HepG2 (cell line): ENCODE measurements around the gene GDPD4. TPM values are rescaled to one million over a fixed set of nuclear protein-coding genes. Genes with fewer than 3 reads are reported as not detected.

ENCODE experiments used
- ATAC-seq: fragments of 200-7000 bp; cut with Tn5 transposase; 3 replicates; pipeline ENCODE4 v1.9.1; 2020; ENCODE audit warnings: mild to moderate bottlenecking, moderate library complexity
- BruUV-seq: library from RNA; stranded (reverse); fragments of 400-500 nt; replicated peaks from 2 replicates; lab custom pipeline; 2021; lab: Mats Ljungman, UMichigan
- CTCF ChIA-PET: fragments of 300-600 bp; formaldehyde crosslinking; extraction: SDS; loops from one replicate; lab custom pipeline; 2021; ENCODE audit warnings: low total read pairs, inconsistent platforms, low intra/inter-chr PET ratio; lab: Yijun Ruan, JAX
- POLR2A ChIA-PET: fragments of 350-600 bp; sonication (Branson Sonifier 250); formaldehyde crosslinking; loops from one replicate; lab custom pipeline; 2020; ENCODE audit warnings: antibody characterized with exemption, inconsistent platforms; lab: Yijun Ruan, JAX
- DNase-seq: peaks from one replicate; pipeline ENCODE4 v3.0.0-alpha.2; 2015; ENCODE audit warnings: low spot score
- FAIRE-seq: peaks from 3 replicates; lab custom pipeline; 2011; peaks lifted over from hg19 to GRCh38; lab: Jason Lieb, UNC
- H2AFZ ChIP-seq: one replicate; pipeline ENCODE4 v1.6.1; 2011; ENCODE audit warnings: low read length, inconsistent platforms
- H3K27ac ChIP-seq: fragments of 300-600 bp; 3 replicates; pipeline ENCODE4 v1.8.0; 2011; ENCODE audit warnings: mixed run types, mild to moderate bottlenecking, mixed read lengths, low read length, inconsistent platforms; ENCODE audit not compliant: insufficient read depth; ENCODE audit errors: extremely low read length
- H3K27me3 ChIP-seq, 2 experiments: fragments of 200-600 bp in 1 of 2; 2 replicates in 1 of 2; 3 replicates in 1 of 2; pipeline versions ENCODE4 v1.6.0 to v1.8.0; 2011; ENCODE audit warnings: low read length in 2 of 2, mild to moderate bottlenecking in 2 of 2, moderate library complexity in 2 of 2, inconsistent platforms in 1 of 2; ENCODE audit not compliant: insufficient read depth in 2 of 2, control insufficient read depth in 1 of 2
- H3K36me3 ChIP-seq, 2 experiments: fragments of 200-600 bp in 1 of 2; replicated peaks in 1 of 2; 2 replicates in 1 of 2; 3 replicates in 1 of 2; pipeline versions ENCODE4 v1.5.1 to v1.8.0; 2011; ENCODE audit warnings: low read length in 2 of 2, inconsistent platforms in 1 of 2; ENCODE audit not compliant: insufficient read depth in 2 of 2, control insufficient read depth in 1 of 2
- H3K4me1 ChIP-seq: 2 replicates; pipeline ENCODE4 v1.5.1; 2012; ENCODE audit warnings: low read length, inconsistent platforms; ENCODE audit not compliant: insufficient read depth
- H3K4me2 ChIP-seq: 2 replicates; pipeline ENCODE4 v1.6.0; 2011; ENCODE audit warnings: low read depth, low read length, inconsistent platforms
- H3K4me3 ChIP-seq, 3 experiments: fragments of 200-600 bp in 1 of 3; sonication (generic), shearing (Covaris generic) in 1 of 3; replicated peaks in 1 of 3; 2 replicates each; pipeline ENCODE4 v1.5.1; 2011 to 2016; ENCODE audit warnings: low read length in 3 of 3, inconsistent platforms in 2 of 3, low read depth in 2 of 3, mild to moderate bottlenecking in 2 of 3, control low read depth in 1 of 3, mixed read lengths in 1 of 3; ENCODE audit not compliant: insufficient read depth in 1 of 3
- H3K79me2 ChIP-seq: one replicate; pipeline ENCODE4 v1.6.1; 2011; ENCODE audit warnings: low read length, inconsistent platforms; ENCODE audit not compliant: insufficient read depth
- H3K9ac ChIP-seq: 2 replicates; pipeline ENCODE4 v1.6.0; 2011; ENCODE audit warnings: mild to moderate bottlenecking, low read depth, low read length, inconsistent platforms; ENCODE audit not compliant: insufficient read depth
- H3K9me3 ChIP-seq: 2 replicates; pipeline ENCODE4 v1.5.1; 2012; ENCODE audit warnings: mild to moderate bottlenecking, low read length
- H4K20me1 ChIP-seq: 2 replicates; pipeline ENCODE4 v1.6.0; 2011; ENCODE audit warnings: inconsistent platforms, mild to moderate bottlenecking, low read length, moderate library complexity; ENCODE audit not compliant: insufficient read depth
- CBX1 ChIP-seq: IDR thresholded peaks from one replicate; pipeline ENCODE4 v1.6.1; 2016; ENCODE audit warnings: antibody characterized with exemption, low read depth
- EEA1 ChIP-seq: sonication (generic); formaldehyde crosslinking; IDR thresholded peaks from 2 replicates; pipeline ENCODE4 v1.5.1; 2020; ENCODE audit warnings: mild to moderate bottlenecking, missing genetic modification reagents, borderline replicate concordance
- RXRB ChIP-seq: IDR thresholded peaks from 2 replicates; pipeline ENCODE4 v1.6.1; 2016; ENCODE audit warnings: borderline replicate concordance, missing genetic modification reagents, missing compliant biosample characterization
- SATB2 ChIP-seq: sonication (generic); formaldehyde crosslinking; IDR thresholded peaks from 2 replicates; pipeline ENCODE4 v1.5.0; 2020; ENCODE audit warnings: missing genetic modification reagents
- SNRNP70 ChIP-seq: fragments of 200-400 bp; formaldehyde crosslinking; IDR thresholded peaks from 2 replicates; pipeline ENCODE4 v1.6.1; 2017; ENCODE audit warnings: mild to moderate bottlenecking, low read depth, low read length, moderate library complexity
- ZMAT3 ChIP-seq: sonication (generic); formaldehyde crosslinking; conservative IDR thresholded peaks from 2 replicates; pipeline ENCODE4 v1.7.0; 2021; ENCODE audit warnings: missing genetic modification reagents
- ZNF180 ChIP-seq: sonication (generic); formaldehyde crosslinking; IDR thresholded peaks from 2 replicates; pipeline ENCODE4 v1.4.0; 2020; ENCODE audit warnings: low read depth, missing genetic modification reagents, borderline replicate concordance
- ZNF234 ChIP-seq: sonication (generic); formaldehyde crosslinking; conservative IDR thresholded peaks from 2 replicates; pipeline ENCODE4 v1.5.1; 2020; ENCODE audit warnings: mild to moderate bottlenecking, missing genetic modification reagents
- ZNF552 ChIP-seq: sonication (generic); formaldehyde crosslinking; IDR thresholded peaks from 2 replicates; pipeline ENCODE4 v1.9.0; 2022; ENCODE audit warnings: missing genetic modification reagents, mild to moderate bottlenecking, borderline replicate concordance
- ZNF709 ChIP-seq: sonication (generic); formaldehyde crosslinking; IDR thresholded peaks from 2 replicates; pipeline ENCODE4 v1.5.0; 2020; ENCODE audit warnings: mild to moderate bottlenecking, missing genetic modification reagents
- ZNF761 ChIP-seq: sonication (generic); formaldehyde crosslinking; conservative IDR thresholded peaks from 2 replicates; pipeline ENCODE4 v1.4.0; 2020; ENCODE audit warnings: mild to moderate bottlenecking, missing genetic modification reagents
- ZSCAN12 ChIP-seq: sonication (generic); formaldehyde crosslinking; IDR thresholded peaks from 2 replicates; pipeline ENCODE4 v1.9.0; 2021; ENCODE audit warnings: mild to moderate bottlenecking, missing genetic modification reagents
- WGBS: methylation state at CpG from one replicate; pipeline ENCODE4 v1.1.6; 2017; ENCODE audit warnings: low lambda C conversion rate; 5-methylcytosine and 5-hydroxymethylcytosine counted together
- in situ Hi-C: cut with HindIII; loops from 2 replicates; pipeline ENCODE4 v1.10.0; 2017; ENCODE audit warnings: low pct_unique_long_range_greater_than_20kb; ENCODE audit not compliant: extremely low pct_ligation_motif_present
- intact Hi-C: fragments of 100-400 bp; cut with micrococcal nuclease; formaldehyde crosslinking; loops from one replicate; pipeline ENCODE4 v1.10.0; 2022; ENCODE audit not compliant: unreplicated experiment
- polyA plus RNA-seq, 8 experiments: library from polyadenylated mRNA; depleted of rRNA in 3 of 8; stranded (reverse) in 7 of 8; unstranded in 1 of 8; fragments of >200 nt; fragmentation: Illumina TruSeq in 4 of 8; extraction: Trizol in 4 of 8; gene quantifications; 2 replicates each; pipeline versions ENCODE4 v1.2.1 to v1.2.3, GENCODE V29; 2011 to 2016; ENCODE audit warnings: low read depth in 4 of 8, missing spikeins in 1 of 8, mixed read lengths in 1 of 8; ENCODE audit not compliant: insufficient read depth in 1 of 8
- total RNA-seq, 5 experiments: library from RNA; depleted of rRNA; stranded (reverse); fragments of >200 nt; fragmentation: Illumina TruSeq; extraction: Trizol; gene quantifications; 2 replicates each; pipeline ENCODE4 v1.2.3, GENCODE V29; 2016; ENCODE audit warnings: low read depth in 1 of 5
- TF ChIP-seq, protein P1 (sequence below): sonication (generic); formaldehyde crosslinking; IDR thresholded peaks from 2 replicates; pipeline ENCODE4 v1.5.1; 2020; ENCODE audit warnings: missing genetic modification reagents, mild to moderate bottlenecking, borderline replicate concordance
- TF ChIP-seq, protein P2 (sequence below): sonication (generic); formaldehyde crosslinking; IDR thresholded peaks from 2 replicates; pipeline ENCODE4 v1.4.0; 2020; ENCODE audit warnings: missing genetic modification reagents
- TF ChIP-seq, protein P3 (sequence below): sonication (generic); formaldehyde crosslinking; IDR thresholded peaks from 2 replicates; pipeline ENCODE4 v1.4.0; 2020; ENCODE audit warnings: missing genetic modification reagents; ENCODE audit errors: not compliant biosample characterization
- TF ChIP-seq, protein P4 (sequence below): sonication (generic); formaldehyde crosslinking; IDR thresholded peaks from 2 replicates; pipeline ENCODE4 v1.5.1; 2020; ENCODE audit warnings: mild to moderate bottlenecking, missing genetic modification reagents, borderline replicate concordance

Gene GDPD4
- total and polyA plus RNA-seq, 2 of the 13 experiments (the other 11 are each of a cell fraction or from before 2014, with no cell fraction given), result not detected

- Histone ChIP-seq H3K36me3 (no peaks in the 10 kb centered on the region), H3K4me1 (no peaks in the 10 kb centered on the region), H3K4me2 (no peak overlapping the region), H2AFZ (no peak overlapping the region), H3K27me3 (peaks cover 1 to 3% of the 10 kb centered on the region in 2 experiments; a peak in 1 of 5 replicates), H3K9me3 (no peaks in the 10 kb centered on the region), H3K4me3 (no peak overlapping the region), H4K20me1 (no peaks in the 10 kb centered on the region), H3K27ac (no peak overlapping the region), H3K9ac (no peak overlapping the region), H3K79me2 (no peaks in the 10 kb centered on the region)
- ATAC-seq, result no peak
- intact Hi-C loops, result no loop called here
- ChIA-PET POLR2A (no interaction called here), CTCF (no interaction called here)
- BruUV-seq, result no TSS peak
- in situ Hi-C loops, result no loop called here
- WGBS, result 51% methylated on average over 3 of the region's 3 CpGs
- FAIRE-seq, result no peak
- no peak for DNase-seq
- TF ChIP-seq ZNF709 (no peak), ZNF552 (CRISPR knock-in tag) (no peak), RXRB (CRISPR knock-in tag) (no peak), EEA1 (CRISPR knock-in tag) (no peak), ZMAT3 (no peak), CBX1 (no peak), ZNF180 (CRISPR knock-in tag) (no peak), SNRNP70 (no peak), ZNF234 (CRISPR knock-in tag) (no peak), ZSCAN12 (CRISPR knock-in tag) (no peak), ZNF761 (CRISPR knock-in tag) (no peak), SATB2 (no peak)
- TF ChIP-seq, protein P1, sequence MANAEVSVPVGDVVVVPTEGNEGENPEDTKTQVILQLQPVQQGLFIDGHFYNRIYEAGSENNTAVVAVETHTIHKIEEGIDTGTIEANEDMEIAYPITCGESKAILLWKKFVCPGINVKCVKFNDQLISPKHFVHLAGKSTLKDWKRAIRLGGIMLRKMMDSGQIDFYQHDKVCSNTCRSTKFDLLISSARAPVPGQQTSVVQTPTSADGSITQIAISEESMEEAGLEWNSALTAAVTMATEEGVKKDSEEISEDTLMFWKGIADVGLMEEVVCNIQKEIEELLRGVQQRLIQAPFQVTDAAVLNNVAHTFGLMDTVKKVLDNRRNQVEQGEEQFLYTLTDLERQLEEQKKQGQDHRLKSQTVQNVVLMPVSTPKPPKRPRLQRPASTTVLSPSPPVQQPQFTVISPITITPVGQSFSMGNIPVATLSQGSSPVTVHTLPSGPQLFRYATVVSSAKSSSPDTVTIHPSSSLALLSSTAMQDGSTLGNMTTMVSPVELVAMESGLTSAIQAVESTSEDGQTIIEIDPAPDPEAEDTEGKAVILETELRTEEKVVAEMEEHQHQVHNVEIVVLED (CRISPR knock-in tag), result no peak
- TF ChIP-seq, protein P2, sequence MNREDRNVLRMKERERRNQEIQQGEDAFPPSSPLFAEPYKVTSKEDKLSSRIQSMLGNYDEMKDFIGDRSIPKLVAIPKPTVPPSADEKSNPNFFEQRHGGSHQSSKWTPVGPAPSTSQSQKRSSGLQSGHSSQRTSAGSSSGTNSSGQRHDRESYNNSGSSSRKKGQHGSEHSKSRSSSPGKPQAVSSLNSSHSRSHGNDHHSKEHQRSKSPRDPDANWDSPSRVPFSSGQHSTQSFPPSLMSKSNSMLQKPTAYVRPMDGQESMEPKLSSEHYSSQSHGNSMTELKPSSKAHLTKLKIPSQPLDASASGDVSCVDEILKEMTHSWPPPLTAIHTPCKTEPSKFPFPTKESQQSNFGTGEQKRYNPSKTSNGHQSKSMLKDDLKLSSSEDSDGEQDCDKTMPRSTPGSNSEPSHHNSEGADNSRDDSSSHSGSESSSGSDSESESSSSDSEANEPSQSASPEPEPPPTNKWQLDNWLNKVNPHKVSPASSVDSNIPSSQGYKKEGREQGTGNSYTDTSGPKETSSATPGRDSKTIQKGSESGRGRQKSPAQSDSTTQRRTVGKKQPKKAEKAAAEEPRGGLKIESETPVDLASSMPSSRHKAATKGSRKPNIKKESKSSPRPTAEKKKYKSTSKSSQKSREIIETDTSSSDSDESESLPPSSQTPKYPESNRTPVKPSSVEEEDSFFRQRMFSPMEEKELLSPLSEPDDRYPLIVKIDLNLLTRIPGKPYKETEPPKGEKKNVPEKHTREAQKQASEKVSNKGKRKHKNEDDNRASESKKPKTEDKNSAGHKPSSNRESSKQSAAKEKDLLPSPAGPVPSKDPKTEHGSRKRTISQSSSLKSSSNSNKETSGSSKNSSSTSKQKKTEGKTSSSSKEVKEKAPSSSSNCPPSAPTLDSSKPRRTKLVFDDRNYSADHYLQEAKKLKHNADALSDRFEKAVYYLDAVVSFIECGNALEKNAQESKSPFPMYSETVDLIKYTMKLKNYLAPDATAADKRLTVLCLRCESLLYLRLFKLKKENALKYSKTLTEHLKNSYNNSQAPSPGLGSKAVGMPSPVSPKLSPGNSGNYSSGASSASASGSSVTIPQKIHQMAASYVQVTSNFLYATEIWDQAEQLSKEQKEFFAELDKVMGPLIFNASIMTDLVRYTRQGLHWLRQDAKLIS (CRISPR knock-in tag), result no peak
- TF ChIP-seq, protein P3, sequence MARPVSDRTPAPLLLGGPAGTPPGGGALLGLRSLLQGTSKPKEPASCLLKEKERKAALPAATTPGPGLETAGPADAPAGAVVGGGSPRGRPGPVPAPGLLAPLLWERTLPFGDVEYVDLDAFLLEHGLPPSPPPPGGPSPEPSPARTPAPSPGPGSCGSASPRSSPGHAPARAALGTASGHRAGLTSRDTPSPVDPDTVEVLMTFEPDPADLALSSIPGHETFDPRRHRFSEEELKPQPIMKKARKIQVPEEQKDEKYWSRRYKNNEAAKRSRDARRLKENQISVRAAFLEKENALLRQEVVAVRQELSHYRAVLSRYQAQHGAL (CRISPR knock-in tag), result no peak
- TF ChIP-seq, protein P4, sequence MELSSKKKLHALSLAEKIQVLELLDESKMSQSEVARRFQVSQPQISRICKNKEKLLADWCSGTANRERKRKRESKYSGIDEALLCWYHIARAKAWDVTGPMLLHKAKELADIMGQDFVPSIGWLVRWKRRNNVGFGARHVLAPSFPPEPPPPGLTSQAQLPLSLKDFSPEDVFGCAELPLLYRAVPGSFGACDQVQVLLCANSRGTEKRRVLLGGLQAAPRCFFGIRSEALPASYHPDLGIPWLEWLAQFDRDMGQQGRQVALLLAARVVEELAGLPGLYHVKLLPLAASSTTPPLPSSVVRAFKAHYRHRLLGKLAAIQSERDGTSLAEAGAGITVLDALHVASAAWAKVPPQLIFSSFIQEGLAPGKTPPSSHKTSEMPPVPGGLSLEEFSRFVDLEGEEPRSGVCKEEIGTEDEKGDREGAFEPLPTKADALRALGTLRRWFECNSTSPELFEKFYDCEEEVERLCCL (CRISPR knock-in tag), result no peak
Observed at GRCh38 chr11:77287136-77287535, 14.3 kb downstream of the GDPD4 start.
